ENCODE results near the gene GUCY1B1.
A peak's percentile ranks its signal among the peaks of the same experiment; 100 is the strongest.

GUCY1B1 gene

DNA sequence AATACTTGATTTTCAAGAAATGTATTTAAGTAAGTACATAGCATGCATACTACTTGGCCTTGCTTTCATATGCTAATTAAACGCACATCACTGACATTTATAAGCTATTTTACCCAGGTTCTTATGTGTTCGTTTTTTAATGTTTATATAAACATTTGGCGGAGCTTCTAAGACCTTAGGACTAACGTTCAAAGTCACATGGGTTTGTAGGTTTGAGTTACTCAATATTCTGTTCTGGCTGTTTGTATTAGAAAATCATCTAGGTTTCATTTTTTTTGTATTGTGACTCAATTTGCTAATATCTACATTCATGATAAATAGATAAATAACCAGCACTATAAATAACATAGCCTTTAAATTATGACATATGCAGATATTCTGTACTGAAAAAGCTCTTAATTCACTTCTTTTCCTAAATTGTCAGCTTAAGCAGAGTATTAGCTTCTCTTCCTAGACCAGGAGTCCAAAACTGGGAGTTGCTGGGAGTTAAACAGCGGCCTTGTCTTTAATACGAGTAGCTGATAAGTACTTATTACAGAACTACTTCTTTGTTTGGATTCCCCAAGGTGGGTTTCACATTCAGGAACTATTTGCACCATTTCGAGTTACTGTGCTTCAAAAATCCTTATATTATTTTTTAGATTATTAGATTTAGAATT is 42.0 kb downstream of the GUCY1B1 start:
- DNase-seq: no peak

DNA sequence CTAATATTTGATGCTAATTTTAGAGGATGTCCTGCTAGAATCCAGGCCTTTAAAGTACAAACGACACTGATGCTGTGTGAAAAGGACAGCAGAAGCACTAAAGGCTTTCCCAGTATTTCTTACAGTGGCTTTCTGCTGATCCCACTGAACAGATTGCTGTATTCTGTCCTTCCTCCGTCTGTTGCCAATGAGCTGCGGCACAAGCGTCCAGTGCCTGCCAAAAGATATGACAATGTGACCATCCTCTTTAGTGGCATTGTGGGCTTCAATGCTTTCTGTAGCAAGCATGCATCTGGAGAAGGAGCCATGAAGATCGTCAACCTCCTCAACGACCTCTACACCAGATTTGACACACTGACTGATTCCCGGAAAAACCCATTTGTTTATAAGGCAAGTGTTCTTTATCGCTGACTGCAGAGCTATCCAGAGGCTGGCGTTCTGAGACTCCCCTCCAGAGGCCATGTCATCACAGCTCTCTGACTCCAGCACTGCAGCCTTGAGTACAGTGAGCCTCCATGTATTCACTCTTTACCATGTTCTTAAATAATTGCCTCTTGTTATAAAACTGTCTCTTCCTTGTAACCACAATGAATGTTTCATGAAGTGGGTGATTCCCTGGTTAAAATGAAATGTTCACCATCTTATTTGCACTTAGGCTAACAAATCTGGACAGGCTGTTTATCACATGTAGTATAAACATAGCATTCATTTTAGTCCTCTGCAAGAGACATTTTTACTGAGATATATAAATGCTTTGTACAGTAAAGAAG is 43.6 kb downstream of the GUCY1B1 start:
- DNase-seq: peak; percentile 51

DNA sequence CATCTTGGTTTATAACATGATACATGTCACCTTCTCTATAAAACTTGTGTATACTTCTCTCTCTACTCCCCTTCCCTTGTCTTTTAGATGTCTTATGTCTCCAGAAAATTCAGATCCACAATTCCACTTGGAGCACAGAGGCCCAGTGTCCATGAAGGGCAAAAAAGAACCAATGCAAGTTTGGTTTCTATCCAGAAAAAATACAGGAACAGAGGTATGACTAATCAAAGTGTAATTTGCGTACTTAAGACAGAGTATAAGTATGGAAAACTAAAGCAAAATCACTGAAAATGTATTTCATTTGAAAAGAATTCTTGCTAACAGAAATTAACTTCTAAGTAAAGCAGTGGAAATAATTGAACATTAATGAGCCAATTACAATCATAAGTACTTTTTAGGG is 46.2 kb downstream of the GUCY1B1 start:
- peak; percentile 62 for DNase-seq

DNA sequence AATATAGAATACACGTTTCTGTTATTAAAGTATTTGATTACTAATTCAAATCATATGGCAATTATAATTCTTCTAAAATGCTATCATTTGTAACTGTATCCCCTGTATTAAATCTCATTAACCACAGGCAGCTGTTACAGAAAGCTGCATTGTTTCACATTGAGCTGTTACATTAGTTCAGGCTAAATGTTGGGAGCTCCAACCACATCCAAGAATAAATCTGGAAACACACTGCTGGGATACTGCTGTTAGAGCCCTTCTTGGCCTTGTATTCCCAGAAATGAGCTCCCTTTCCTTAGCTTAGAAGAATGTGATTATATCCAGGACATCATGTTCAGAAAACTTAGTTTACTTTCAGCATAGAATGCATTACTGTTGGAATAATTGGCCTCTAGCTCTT is 48.2 kb downstream of the GUCY1B1 start:
- DNase-seq: peak; percentile 96

DNA sequence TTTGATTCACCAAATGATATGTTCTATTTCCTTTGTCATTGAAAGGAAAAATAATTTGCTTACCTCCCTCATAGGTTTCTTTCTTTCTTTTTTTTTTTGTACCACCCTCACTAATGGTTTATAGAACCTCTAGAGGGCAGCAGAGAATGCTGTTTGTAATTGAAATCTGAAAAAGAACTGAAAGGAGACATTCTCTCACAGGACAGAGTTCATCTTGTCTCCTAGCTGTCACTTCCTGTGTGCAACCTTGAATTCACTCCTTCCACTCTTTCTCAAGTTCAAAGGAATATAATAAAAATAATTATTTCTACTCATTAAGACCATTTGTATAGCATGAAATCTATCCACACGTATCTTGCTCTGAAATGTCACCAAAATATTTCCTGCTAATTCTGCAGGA is 51.0 kb downstream of the GUCY1B1 start:
- peak; percentile 89 for DNase-seq

DNA sequence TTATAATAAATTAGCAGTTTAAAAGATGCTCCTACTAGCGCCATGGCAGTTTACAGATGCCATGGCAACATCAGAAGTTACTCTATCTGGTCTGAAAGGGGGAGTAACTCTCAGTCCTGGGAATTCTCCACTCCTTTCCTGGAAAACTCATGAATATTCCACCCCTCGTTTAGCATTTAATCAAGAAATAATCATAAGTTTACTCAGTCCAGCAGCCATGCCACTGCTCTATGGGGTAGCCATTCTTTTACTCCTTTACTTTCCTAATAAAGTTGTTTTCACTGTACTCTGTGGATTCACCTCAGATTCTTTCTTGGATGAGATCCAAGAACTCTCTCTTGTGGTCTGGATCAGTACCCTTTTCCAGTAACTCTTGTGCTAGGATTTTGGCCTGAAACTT is 52.3 kb downstream of the GUCY1B1 start:
- peak; percentile 13 for DNase-seq

DNA sequence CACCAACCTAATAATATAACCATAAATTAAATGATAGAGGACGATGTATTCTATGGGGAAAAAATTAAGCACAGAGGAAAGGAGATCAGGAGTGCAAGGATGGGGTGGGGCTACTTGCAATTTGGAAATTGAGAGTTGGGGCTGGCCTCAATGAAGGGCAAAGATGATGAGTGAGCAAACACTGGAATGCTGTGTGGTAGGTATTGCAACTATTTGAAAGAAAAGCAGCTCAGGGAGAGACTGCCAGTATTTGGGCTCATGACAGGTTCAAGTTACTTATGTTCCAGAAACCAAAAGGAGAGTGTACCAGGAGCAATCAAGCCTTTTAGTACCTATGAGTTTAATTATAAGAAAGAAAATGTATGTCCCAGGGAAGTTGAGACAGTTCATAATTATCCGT is 59.8 kb downstream of the GUCY1B1 start:
- DNase-seq: peak; percentile 17

DNA sequence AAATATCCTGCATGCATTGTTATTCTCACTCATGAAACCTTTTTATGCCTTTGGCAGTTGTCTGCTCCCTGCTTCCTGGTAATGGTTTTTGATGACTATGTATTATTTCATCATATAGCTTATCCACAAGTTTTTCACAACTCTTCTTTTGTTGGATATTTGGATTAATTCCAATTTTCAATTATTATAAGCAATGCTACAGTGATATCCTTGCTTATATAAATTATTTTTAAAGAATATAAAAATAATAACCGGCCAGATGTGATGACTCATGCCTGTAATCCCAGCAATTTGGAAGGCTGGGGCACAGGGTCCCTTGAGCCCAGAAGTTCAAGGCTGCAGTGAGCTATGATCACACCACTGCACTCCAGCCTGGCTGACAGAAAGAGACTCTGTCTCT is 60.2 kb downstream of the GUCY1B1 start:
- DNase-seq: peak; percentile 41

DNA sequence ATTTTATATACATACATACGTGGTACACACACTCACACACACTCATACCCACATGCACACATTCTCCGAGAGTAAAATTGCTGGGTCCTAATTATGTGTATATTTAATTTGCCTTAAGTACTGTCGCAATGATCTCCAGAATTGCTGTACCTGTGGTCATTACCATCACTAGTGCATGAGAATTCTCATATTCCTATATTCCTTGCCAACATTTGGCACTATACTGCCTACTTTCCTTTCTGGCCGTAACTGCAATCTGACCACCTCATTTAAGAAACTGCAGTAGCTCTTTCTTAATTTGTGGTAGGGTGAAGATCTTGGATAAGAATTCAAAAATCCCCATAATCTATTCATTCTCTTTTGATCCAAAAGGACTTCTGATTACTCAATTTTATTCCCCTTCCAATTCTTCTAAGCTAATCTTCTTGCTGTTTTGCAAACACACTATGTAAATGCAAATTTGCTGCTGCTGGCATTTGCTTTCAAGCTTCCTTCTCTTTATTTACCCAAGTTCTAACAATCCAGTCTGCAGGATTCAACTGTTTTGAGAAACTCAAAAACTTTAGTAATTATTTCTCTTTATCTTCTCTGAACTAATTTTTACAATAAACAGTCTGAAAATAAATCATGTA is 62.2 kb downstream of the GUCY1B1 start:
- DNase-seq: no peak

DNA sequence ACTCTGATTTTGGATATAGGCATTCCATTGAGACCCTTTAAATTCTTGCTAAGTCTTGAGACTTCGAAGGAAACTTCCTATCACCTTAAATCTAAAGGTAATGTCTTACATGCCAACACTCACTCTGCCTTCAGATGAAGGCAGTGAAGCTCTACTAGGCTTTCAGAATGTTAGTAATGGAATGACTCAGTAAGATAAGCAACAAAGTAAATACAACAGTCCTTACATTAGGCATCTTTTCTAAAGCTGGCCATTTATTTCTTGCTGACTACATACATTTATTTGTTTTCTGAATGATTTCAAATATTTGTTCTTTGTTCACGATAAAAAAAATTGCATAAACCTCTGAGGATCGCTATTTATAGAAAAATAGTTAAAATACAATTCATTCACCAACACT is 63.8 kb downstream of the GUCY1B1 start:
- no peak for DNase-seq

DNA sequence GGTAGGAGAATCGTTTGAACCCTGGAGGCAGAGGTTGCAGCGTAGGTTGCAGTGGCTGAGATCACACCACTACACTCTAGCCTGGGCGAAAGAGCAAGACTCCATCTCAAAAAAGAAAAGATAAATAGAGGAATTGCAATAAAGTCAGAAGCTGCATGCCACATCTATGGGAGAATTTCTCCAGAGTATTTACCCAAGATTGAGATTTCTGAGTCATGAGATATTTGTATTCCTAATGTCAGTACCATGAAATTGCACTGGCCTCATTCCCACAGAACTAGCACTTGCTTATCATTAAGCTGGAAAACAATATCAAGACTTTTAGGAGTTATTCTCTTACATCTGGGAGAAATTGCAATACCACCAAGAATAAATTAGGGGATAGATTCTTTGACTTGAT is 69.8 kb downstream of the GUCY1B1 start:
- no peak for DNase-seq

DNA sequence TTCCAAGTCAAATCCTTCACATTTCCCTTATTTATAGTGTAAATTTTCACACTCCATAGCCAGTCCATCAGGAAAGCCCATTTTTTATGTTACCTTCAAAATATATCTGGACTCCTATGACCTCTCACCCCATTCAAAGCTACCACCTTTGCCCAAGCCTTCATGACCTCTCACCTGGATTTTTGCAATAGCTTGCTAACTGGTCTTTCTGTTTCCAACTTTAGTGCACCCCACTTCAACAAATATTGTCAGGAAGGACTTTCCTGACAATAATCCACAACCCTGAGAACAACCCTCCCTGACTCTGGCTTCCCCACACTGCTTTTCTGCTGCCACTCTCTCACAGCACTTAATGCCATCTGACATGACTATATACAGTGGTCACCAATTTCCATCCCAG is 73.8 kb downstream of the GUCY1B1 start:
- DNase-seq: no peak

DNA sequence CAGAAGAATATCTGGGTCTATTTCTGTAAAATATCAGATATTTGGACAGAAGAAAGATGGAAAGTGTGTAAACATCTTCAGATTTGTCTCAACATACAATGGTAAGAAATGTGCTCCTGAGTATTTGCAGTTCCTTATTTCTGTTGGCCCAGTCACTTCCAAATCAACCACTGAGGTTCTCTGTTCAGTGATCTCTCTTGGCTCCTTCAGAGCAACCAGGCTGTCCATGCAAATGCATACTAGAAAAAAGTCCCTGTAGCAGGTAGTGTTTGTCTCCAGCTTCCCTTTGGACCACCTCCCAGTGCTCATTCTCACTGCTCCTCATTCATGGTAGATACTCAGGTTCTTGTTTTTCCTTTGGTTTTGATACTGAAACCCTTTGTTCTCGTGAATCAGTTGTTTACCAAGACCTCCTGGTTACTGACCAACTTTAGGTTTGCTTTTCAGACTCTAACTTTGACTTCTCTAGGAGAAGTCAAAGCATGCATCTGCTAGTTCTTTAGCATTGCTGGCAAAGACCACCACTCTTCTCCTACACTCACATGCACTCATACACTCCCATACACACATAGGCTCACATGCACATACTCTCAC is 78.5 kb downstream of the GUCY1B1 start:
- DNase-seq: no peak

DNA sequence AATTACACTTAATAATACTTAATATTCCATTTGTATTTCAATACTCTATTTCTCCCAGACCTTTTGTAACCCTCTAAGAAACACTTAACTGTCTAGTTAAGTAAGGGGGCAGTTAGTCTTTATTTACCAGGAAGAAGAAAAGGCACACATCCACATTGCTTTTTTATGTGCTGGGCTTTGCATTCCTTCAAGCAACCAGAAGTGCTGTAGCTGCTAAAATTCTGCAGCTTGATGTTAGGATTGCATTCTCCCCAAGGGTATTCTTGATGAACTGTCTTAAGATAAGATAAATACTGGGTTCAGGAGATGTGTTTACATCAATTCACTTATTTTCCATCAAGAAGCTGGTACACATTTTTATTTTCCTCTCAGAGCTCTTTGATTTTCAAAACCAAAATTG is 83.3 kb downstream of the GUCY1B1 start:
- no peak for DNase-seq

DNA sequence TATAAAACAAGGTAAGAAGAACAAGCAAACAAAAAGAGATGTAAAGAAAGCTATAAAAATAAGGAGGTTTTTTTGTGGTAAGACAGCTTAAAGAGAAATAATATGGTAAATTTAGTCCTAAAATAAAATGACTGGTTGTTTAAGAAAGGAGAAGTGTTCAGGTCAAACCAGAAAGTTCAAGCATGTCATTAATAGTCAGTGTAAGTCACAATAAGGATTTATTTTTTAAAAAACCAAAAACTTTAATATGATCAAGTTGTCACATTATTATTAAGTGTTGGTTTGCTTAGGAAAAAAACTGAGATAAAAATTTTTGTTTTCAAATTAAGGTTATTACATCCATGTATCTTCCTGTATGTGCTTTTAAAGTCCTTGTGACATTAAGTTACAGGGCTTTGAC is 88.1 kb downstream of the GUCY1B1 start:
- no peak for DNase-seq

DNA sequence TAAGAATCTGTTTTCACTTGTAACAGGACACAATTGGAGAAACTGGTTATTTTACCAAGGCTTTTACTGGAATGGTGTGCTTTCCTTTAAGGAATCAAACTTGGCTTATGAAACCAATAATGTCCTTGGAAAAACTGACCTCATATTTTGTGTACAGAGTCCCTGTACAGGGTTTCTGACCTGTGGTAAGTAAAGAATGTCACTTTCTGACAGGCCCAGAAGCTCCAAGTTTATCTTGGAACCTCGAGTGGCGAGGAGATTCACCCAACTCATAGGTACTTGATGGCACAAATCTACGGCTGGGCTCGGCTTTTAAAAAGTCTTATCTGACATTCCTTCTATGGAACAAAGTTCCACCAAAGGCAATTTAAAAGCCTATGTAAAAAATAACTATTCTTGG is 90.2 kb downstream of the GUCY1B1 start:
- no peak for DNase-seq

DNA sequence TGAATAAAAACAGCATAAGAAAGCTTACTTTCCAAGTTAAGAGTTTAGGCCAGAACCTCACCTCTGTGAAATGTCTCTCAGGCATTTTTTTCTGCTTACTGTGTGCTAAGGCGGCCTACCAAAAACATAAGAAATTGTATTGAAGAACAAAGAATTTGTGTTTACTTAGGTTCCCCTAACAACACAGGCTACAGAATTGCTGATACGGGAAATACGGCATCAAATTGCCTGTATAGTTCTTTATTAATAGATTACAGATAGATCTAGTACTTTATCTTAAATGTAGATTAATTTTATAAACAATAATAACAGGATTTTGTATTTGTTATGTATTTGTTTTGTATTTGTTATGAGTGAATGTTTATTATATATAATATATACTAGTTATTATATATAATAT is 94.4 kb downstream of the GUCY1B1 start:
- no peak for DNase-seq

DNA sequence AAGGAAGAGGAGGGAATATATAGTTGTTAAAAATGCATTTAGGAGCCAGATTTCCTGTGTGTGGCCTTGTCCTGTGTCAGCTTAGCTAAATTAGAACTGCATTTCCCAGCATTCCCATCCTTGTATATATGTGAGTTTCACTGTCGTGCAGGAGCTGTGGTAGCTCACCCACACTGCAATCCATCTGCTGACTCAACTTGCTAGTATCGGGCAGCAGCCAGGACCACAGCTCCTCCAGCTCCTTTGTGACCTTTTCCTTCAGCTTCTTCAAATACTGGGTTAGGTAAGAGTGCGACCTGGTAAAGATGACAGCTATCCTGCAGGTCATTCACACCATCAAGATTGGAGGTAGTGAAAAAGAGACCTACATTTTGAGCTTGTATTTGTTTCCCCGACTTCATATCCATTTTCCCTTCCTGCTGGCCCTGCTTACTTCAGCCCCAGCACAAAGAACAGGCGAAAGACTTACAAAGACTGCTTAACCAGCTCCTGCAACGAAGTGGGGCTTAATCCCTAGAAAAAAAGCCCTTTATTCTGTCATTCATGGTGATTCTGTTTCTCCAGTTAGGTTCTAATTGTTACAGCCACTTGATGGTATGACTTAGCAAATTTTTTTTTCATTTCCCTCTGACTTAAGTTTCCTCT is 95.9 kb downstream of the GUCY1B1 start:
- peak; percentile 31 for DNase-seq

DNA sequence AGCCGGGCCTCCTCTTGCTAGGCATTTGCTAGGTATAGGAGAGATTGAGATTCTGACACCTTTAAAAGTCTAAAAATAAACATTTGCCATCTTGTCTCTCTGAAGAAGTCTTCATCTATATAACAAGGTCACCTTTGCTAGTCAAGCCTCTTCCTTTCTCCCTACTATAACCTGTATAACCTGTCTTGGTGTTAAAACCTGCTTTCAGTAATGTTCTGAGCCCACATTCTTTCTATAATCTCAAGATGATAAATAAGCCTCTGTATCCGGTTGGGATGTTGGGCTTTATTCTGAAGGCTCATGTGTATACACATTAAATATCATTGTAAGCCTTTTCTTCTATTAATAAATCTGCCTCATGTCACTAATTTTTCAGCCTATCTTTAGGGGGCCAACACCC is 97.1 kb downstream of the GUCY1B1 start:
- no peak for DNase-seq

Data from fibroblast of skin of right quadriceps (primary cell).